Endothelial cell of umbilical vein (primary cell): ENCODE measurements around the gene RHOA. TPM values are rescaled to one million over a fixed set of nuclear protein-coding genes. Genes with fewer than 3 reads are reported as not detected.

ENCODE experiments used
- BruUV-seq: library from RNA; stranded (reverse); fragments of 400-500 nt; replicated peaks from 2 replicates; lab custom pipeline; 2021; lab: Mats Ljungman, UMichigan
- CTCF ChIA-PET: fragments of 300-600, 350-600 bp; sonication (Branson Sonifier 250); formaldehyde crosslinking; loops from one replicate; lab custom pipeline; 2021; ENCODE audit warnings: antibody characterized with exemption, inconsistent platforms; lab: Charles Lee
- POLR2A ChIA-PET: fragments of 300-600, 350-600 bp; sonication (Branson Sonifier 250); formaldehyde crosslinking; loops from one replicate; lab custom pipeline; 2021; ENCODE audit warnings: antibody characterized with exemption, inconsistent platforms; lab: Charles Lee
- DNase-seq: peaks from one replicate; pipeline ENCODE4 v3.0.0-alpha.2; 2011; ENCODE audit warnings: low read depth, low spot score
- FAIRE-seq: peaks from 2 replicates; lab custom pipeline; 2011; peaks lifted over from hg19 to GRCh38; lab: Jason Lieb, UNC
- H2AFZ ChIP-seq: 2 replicates; pipeline ENCODE4 v1.6.0; 2012; ENCODE audit warnings: low read depth, low read length, control low read depth, inconsistent platforms
- H3K27ac ChIP-seq: 2 replicates; pipeline ENCODE4 v1.5.1; 2011; ENCODE audit warnings: low read depth, mild to moderate bottlenecking, control low read depth, low read length, moderate library complexity; ENCODE audit not compliant: insufficient read depth
- H3K27me3 ChIP-seq, 2 experiments: 2 replicates each; pipeline versions ENCODE4 v1.6.0 to v1.6.1; 2011; ENCODE audit warnings: low read length in 2 of 2, mixed read lengths in 1 of 2; ENCODE audit not compliant: control insufficient read depth in 2 of 2, insufficient read depth in 2 of 2
- H3K36me3 ChIP-seq, 2 experiments: 2 replicates in 1 of 2; 3 replicates in 1 of 2; pipeline ENCODE4 v1.5.1; 2011; ENCODE audit warnings: low read length in 2 of 2, mild to moderate bottlenecking in 1 of 2, moderate library complexity in 1 of 2; ENCODE audit not compliant: control insufficient read depth in 2 of 2, insufficient read depth in 2 of 2; ENCODE audit errors: extremely low read depth in 1 of 2
- H3K4me1 ChIP-seq: 3 replicates; pipeline ENCODE4 v1.5.1; 2011; ENCODE audit warnings: mild to moderate bottlenecking, low read length; ENCODE audit not compliant: control insufficient read depth, insufficient read depth; ENCODE audit errors: extremely low read depth
- H3K4me2 ChIP-seq: 2 replicates; pipeline ENCODE4 v1.6.1; 2011; ENCODE audit warnings: low read length, control low read depth, mixed read lengths; ENCODE audit not compliant: insufficient read depth
- H3K4me3 ChIP-seq, 3 experiments: fragments of 200-600 bp in 1 of 3; sonication (generic), shearing (Covaris generic) in 1 of 3; replicated peaks in 1 of 3; 2 replicates each; pipeline ENCODE4 v1.5.1; 2011 to 2016; ENCODE audit warnings: control low read depth in 3 of 3, low read length in 3 of 3, mild to moderate bottlenecking in 2 of 3, inconsistent platforms in 1 of 3, low read depth in 1 of 3, moderate library complexity in 1 of 3; ENCODE audit not compliant: insufficient read depth in 1 of 3
- H3K79me2 ChIP-seq: 2 replicates; pipeline ENCODE4 v1.6.0; 2012; ENCODE audit warnings: low read length, inconsistent platforms; ENCODE audit not compliant: control insufficient read depth, insufficient read depth
- H3K9ac ChIP-seq: replicated peaks from 2 replicates; pipeline ENCODE3; 2011; ENCODE audit warnings: low read length, control low read depth; ENCODE audit not compliant: insufficient read depth; ENCODE audit errors: extremely low read depth
- H3K9me1 ChIP-seq: replicated peaks from 3 replicates; pipeline ENCODE4 v1.6.0; 2011; ENCODE audit warnings: mild to moderate bottlenecking, low read length; ENCODE audit not compliant: control insufficient read depth, insufficient read depth; ENCODE audit errors: extremely low read depth
- H3K9me3 ChIP-seq: replicated peaks from 2 replicates; pipeline ENCODE4 v1.5.1; 2012; ENCODE audit warnings: low read length, inconsistent platforms; ENCODE audit not compliant: control insufficient read depth, insufficient read depth
- H4K20me1 ChIP-seq: replicated peaks from 2 replicates; pipeline ENCODE3; 2011; ENCODE audit warnings: mild to moderate bottlenecking, low read length; ENCODE audit not compliant: control insufficient read depth, insufficient read depth; ENCODE audit errors: extremely low read depth
- CTCF ChIP-seq, 2 donors: IDR thresholded peaks; 1 replicate in 1 of 2; 2 replicates in 1 of 2; pipeline ENCODE4 v1.5.1; 2011; ENCODE audit warnings: low read length in 2 of 2, mild to moderate bottlenecking in 2 of 2, moderate library complexity in 2 of 2, control low read depth in 1 of 2, inconsistent platforms in 1 of 2, low read depth in 1 of 2; ENCODE audit not compliant: insufficient read depth in 1 of 2; ENCODE audit errors: extremely low read depth in 1 of 2
- FOS ChIP-seq: IDR thresholded peaks from 2 replicates; pipeline ENCODE4 v1.6.1; 2011; ENCODE audit warnings: mild to moderate bottlenecking, low read length, moderate library complexity, borderline replicate concordance; ENCODE audit not compliant: insufficient read depth
- GATA2 ChIP-seq: IDR thresholded peaks from 2 replicates; pipeline ENCODE4 v1.7.0; 2011; ENCODE audit warnings: low read depth, mild to moderate bottlenecking, moderate library complexity, mixed read lengths, low read length; ENCODE audit not compliant: insufficient read length, insufficient read depth
- JUN ChIP-seq: IDR thresholded peaks from 2 replicates; pipeline ENCODE4 v1.6.1; 2011; ENCODE audit warnings: borderline replicate concordance, low read depth; ENCODE audit not compliant: insufficient read length, insufficient read depth
- MAX ChIP-seq: IDR thresholded peaks from 2 replicates; pipeline ENCODE4 v1.6.1; 2011; ENCODE audit not compliant: insufficient read depth, insufficient read length
- MYC ChIP-seq: IDR thresholded peaks from one replicate; pipeline ENCODE4 v1.6.1; 2011; ENCODE audit warnings: mild to moderate bottlenecking, low read depth, low read length
- POLR2A ChIP-seq: IDR thresholded peaks from 2 replicates; pipeline ENCODE4 v1.6.1; 2012; ENCODE audit warnings: low read depth, mild to moderate bottlenecking, control low read depth, low read length
- POLR2AphosphoS5 ChIP-seq: IDR thresholded peaks from 2 replicates; pipeline ENCODE4 v1.6.1; 2012; ENCODE audit warnings: low read depth, mild to moderate bottlenecking, control low read depth, low read length, moderate library complexity; ENCODE audit not compliant: insufficient read depth
- dilution Hi-C: fragments of 300-500 bp; cut with MboI; formaldehyde crosslinking; loops from one replicate; pipeline ENCODE4 v1.15.0; 2019; ENCODE audit warnings: low sequenced_read_pairs; ENCODE audit not compliant: extremely low pct_ligation_motif_present
- intact Hi-C: fragments of 100-400 bp; cut with micrococcal nuclease; formaldehyde crosslinking; loops from one replicate; pipeline ENCODE4 v1.10.0; 2022
- polyA plus RNA-seq, 4 experiments: library from polyadenylated mRNA; depleted of rRNA in 3 of 4; stranded (reverse) in 3 of 4; unstranded in 1 of 4; fragments of >200 nt; gene quantifications; 2 replicates each; pipeline versions ENCODE4 v1.2.1 to v1.2.3, GENCODE V29; 2011 to 2012; ENCODE audit warnings: missing spikeins in 1 of 4
- total RNA-seq: library from RNA; stranded (reverse); gene quantifications from 2 replicates; pipeline ENCODE4 v1.2.3, GENCODE V29; 2021

The RHOA gene
- total and polyA plus RNA-seq, 2 donors (not counting 3 experiments of a cell fraction or from before 2014, with no cell fraction given), result 450 to 580 TPM

GRCh38 chr3:49428752-49429080 is 16.9 kb upstream of the RHOA start:
- TF ChIP-seq JUN, result no peak
- no peak for TF ChIP-seq CTCF (IDR thresholded peaks at IDR 0.05; ENCODE audit: extremely low read depth in 1 of 2, insufficient read depth in 1 of 2, low read depth in 1 of 2, low read length in 2 of 2)
- no peak for TF ChIP-seq POLR2A
- no peak for TF ChIP-seq GATA2
- TF ChIP-seq FOS, result no peak
- ChIA-PET POLR2A (interaction anchor here (0.9 to 1.5 kb wide), 2 partner anchors 17 to 70 kb away, joined by 9 to 10 read pairs; partner anchors contain the start of genes RHOA and TCTA), CTCF (interaction anchor here (0.7 to 1.8 kb wide), 11 partner anchors 9 to 308 kb away, joined by 3 to 13 read pairs (median 3); partner anchors contain the start of genes RHOA, TCTA and USP4)
- H3K27me3 ChIP-seq, result no peaks in the 10 kb centered on the region
- no peaks in the 10 kb centered on the region for H3K79me2 ChIP-seq
- H4K20me1 ChIP-seq, result no peaks in the 10 kb centered on the region
- intact Hi-C loops, result loop anchor here (1.0 to 5.0 kb wide), 4 partner anchors 16 to 336 kb away; partner anchors contain the start of genes DAG1, QRICH1, TCTA and USP4
- peak overlapping the region in 2 of 3 experiments; percentile 75 to 92 for H3K4me3 ChIP-seq
- no peaks in the 10 kb centered on the region for H3K9me1 ChIP-seq
- peak overlapping the region; percentile 92 for H3K4me2 ChIP-seq
- DNase-seq (no peak), FAIRE-seq (no peak)
- dilution Hi-C loops, result no loop called here
- H3K9me3 ChIP-seq, result no peaks in the 10 kb centered on the region
- peaks cover 0 to 14% of the 10 kb centered on the region in 2 experiments for H3K36me3 ChIP-seq
- H3K27ac ChIP-seq, result no peak overlapping the region
- peak overlapping the region; percentile 87 for H2AFZ ChIP-seq
- peak overlapping the region; percentile 69 for H3K9ac ChIP-seq
- peaks cover 3% of the 10 kb centered on the region for H3K4me1 ChIP-seq
- TSS peak; percentile 52 for BruUV-seq

GRCh38 chr3:49427586-49427985 is 15.8 kb upstream of the RHOA start:
- Histone ChIP-seq H3K4me3 (no peak overlapping the region), H3K79me2 (no peaks in the 10 kb centered on the region), H3K27me3 (no peaks in the 10 kb centered on the region), H3K4me2 (no peak overlapping the region), H4K20me1 (no peaks in the 10 kb centered on the region), H3K9ac (no peak overlapping the region), H3K36me3 (peaks cover 0 to 14% of the 10 kb centered on the region in 2 experiments), H3K9me3 (no peaks in the 10 kb centered on the region), H2AFZ (no peak overlapping the region), H3K4me1 (peaks cover 3% of the 10 kb centered on the region), H3K27ac (no peak overlapping the region), H3K9me1 (no peaks in the 10 kb centered on the region)
- dilution Hi-C loops (no loop called here), intact Hi-C loops (loop anchor here (5.0 kb wide), 1 partner anchor 335 kb away; the partner anchor contains the start of gene QRICH1)
- POLR2A ChIA-PET, result interaction anchor here (0.7 kb wide), 1 partner anchor 70 kb away, joined by 4 read pairs; no protein-coding TSS in a partner anchor
- CTCF ChIA-PET, result no interaction called here
- BruUV-seq, result no TSS peak
- DNase-seq (no peak), FAIRE-seq (no peak)
- TF ChIP-seq JUN (no peak), GATA2 (no peak), FOS (no peak), POLR2A (no peak), POLR2AphosphoS5 (no peak), MAX (no peak), MYC (no peak), CTCF (IDR thresholded peaks at IDR 0.05; ENCODE audit: extremely low read depth in 1 of 2, insufficient read depth in 1 of 2, low read depth in 1 of 2, low read length in 2 of 2) (no peak)
